ENCODE data around the gene UBE2R2.
A peak's percentile ranks its signal among the peaks of the same experiment; 100 is the strongest.

Gene UBE2R2

GRCh38 chr9:33885948-33886347, 69.0 kb downstream of the UBE2R2 start:
- no peak for DNase-seq

DNA sequence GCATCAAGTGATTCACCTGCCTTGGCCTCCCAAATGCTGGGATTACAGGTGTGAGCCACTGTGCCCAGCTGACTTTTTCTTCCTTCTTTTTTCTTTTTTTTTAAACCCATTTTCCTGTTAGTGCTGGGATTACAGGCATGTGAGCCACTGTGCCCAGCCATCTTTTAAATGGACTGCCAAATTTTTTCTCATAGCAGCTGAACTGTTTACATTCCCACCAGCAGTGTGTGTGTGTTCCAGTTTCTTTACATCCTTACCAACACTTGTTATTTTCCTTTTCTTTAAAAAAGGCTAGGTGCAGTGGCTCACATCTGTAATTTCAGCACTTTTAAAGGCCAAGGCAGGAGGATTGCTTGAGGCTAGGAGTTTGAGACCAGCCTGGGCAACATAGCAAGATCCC, 76.9 kb downstream of the UBE2R2 start:
- no peak for DNase-seq

DNA sequence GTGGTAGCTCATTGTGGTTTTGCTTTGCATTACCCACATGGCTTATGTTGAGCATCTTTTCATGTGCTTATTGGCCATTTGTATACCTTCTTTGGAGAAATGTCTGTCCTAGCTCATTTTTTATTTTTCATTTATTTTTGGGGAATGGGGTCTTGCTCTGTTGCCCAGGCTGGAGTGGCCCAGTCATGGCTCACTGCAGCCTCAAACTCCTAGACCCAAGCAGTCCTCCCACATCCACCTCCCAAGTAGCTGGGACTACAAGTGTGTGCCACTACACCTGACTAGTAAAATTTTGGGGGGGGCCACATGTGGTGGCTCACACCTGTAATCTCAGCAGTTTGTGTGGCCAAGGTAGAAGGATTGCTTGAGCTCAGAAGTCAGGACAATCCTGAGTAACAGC, 77.4 kb downstream of the UBE2R2 start:
- DNase-seq = no peak

DNA sequence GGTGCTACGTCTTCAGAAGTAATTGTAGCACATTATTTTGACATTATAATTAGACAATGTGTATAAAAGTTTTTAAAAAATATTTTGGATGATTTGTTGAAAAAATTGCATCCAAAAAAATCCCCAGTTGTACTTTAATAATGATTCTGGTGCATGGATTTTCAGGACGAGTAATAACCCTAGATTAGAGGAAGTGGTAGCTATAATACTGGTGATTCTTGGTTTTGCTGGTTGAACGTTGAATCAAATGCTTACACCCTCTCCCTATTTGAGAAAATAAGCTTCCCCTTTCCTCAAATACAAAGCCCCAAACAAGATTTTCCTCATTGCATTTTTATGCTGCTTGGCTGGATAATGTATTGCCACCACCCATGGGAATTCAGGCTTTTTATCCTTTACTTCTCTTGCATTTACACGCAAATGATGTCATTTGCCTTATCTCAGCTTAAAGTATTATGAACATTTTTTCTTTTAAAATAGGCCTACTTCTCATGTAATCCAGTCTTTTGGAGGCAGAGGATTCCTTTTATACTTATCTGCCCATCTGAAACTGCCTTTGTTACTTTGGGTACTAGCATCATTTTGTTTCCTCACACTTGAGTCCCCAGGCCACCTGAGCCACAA, 86.3 kb downstream of the UBE2R2 start:
- no peak for DNase-seq

GRCh38 chr9:33905137-33905536, 88.2 kb downstream of the UBE2R2 start:
- no peak for DNase-seq

DNA sequence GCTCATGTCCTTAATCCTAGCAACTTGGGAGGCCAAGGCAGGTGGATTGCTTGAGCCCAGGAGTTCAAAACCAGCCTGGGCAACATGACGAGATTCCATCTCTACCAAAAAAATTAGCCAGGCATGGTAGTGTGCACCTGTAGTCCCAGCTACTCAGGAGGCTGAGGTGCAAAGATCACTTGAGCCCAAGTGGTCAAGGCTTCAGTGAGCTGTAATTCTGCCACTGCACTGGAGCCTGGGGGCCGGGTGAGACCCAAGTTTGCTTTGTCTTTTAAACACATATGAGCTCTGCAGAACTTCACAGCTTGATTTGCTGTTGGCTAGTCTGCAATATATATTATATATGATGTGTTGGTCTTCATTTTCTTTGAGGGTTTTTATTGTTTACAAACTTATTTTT, 89.8 kb downstream of the UBE2R2 start:
- DNase-seq = no peak

GRCh38 chr9:33907347-33907746, 90.4 kb downstream of the UBE2R2 start:
- DNase-seq = no peak

- DNase-seq = no peak
These were observed 91.2 kb downstream of the UBE2R2 start for GRCh38 chr9:33908114-33908513.

GRCh38 chr9:33908749-33909148, 91.8 kb downstream of the UBE2R2 start:
- DNase-seq = no peak

GRCh38 chr9:33913541-33913940, 96.6 kb downstream of the UBE2R2 start:
- DNase-seq = no peak

- no peak for DNase-seq
These were observed 98.1 kb downstream of the UBE2R2 start for GRCh38 chr9:33914887-33915628.

- no peak for DNase-seq
These were observed 100.1 kb downstream of the UBE2R2 start for GRCh38 chr9:33917036-33917435.

DNA sequence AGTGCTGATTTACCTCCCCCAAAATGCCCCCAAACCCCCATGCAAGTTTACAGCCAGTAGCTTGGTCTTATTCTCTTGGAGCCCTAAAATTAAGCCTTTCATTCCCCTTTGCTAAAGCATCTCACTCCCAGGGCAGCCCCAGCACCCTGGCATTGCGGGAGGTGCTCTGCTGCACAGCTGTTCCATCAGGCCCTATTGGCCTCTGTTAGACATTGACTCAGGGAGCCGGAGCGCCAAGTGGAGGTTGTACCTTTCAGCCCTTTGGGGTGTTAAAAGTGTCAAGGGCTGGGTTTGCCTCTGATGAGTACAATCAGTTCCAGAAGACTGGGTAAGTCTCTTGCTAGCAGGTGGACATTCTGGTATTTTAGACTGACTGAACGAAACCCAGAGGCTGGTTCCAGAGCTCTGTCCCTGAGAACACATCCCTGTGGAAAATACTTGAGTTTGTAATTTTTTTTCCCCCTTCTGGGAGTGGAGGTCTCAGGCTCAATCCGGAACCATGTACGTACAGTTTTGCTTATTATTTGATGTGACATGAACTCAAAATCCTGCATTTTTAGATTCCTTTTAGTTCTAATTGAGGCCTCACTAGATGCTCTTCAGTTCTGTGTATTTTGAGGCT, 102.4 kb downstream of the UBE2R2 start:
- DNase-seq = no peak

GRCh38 chr9:33921967-33922895, 105.3 kb downstream of the UBE2R2 start:
- peak; percentile 27 for DNase-seq

DNA sequence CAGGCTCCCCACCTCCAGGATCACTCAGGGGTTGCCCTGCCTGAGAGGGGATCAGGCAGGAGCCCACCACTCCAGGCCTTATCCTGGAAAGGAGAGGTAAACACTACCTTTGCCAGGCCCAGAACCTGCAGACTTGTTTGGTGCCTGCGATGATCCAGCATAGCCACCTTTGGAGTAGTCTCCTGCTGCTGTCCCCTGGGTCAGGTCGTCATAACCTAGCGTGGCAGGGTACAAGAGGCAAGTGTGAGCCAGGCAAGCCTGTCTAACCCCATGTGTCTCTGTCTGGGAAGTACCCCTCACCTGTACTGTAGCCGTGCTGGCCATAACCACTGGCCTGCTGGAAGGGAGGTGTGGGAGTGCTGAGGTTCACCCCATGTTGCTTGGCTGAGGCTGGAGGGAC, 106.1 kb downstream of the UBE2R2 start:
- no peak for DNase-seq

DNA sequence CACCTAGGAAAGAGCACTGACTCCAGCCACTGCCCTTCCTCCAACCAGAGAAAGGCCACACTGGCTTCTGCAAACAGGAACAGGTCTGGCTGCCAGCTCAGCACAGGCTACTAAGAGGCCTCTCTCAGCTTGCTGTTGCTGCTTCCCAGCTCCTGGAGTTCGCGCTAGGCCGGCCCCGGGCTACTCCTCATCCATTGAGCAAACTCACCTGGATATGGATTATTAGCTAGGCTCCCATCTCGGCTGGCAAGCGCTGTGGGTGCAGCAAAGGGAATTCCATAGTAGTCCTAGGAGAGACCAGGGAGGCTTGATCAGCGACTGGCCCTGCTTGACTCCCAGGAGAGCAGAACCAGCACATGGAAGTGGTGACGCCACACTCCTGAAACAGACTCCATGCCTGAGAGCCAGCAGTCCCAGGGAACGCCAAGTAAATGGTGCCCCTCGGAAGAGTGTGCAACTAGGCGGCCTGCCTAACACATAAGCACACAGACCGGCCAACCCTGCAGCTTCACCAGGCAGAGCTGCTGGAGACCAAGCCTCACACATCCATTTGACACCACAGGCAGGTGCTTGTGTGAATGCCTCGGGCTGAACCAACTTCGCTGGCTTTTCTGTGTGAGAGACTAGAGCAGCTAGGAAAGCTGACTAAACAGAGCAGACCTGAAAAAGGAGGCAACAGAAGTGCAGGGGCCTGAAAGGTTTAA, 107.2 kb downstream of the UBE2R2 start:
- DNase-seq = no peak

- peak; percentile 33 for DNase-seq
These were observed 108.2 kb downstream of the UBE2R2 start for GRCh38 chr9:33924978-33925797.

DNA sequence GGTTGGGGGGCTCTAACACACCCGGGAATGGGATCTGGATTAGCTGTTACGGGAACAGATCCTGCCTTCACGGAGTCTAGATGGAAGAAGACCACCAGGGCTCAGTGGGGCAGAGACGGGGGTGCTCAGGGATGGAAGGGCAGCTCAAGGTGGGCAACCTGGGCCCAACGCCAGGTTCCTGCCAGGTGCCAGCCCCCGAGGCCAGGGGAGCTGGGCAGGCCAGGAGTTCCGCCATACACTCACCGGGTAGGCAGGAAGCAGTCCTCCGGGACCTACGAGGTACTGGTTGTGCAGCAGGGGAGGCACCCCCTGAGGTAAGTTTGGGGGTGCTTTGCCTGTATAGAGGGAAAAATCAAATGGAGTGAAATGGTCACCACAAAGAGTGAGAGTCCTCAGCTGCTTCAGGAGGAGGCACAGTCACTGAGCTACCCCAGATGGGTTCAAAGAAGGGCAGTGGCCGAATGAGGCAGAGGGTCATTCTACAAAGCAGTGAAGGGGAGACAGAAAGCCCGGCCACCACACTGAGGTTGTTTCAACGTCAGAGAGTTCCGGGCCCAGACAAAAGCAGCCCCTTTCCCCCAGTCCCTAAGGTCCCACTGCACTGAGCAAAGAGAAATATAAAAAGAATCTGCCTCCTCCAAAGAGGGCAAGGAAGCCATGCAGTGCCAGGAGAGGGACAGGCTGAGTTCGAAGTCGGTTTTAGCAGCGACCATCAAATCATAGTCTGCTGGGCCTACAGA, 110.0 kb downstream of the UBE2R2 start:
- DNase-seq = no peak

- no peak for DNase-seq
These were observed 110.7 kb downstream of the UBE2R2 start for GRCh38 chr9:33927694-33928093.

DNA sequence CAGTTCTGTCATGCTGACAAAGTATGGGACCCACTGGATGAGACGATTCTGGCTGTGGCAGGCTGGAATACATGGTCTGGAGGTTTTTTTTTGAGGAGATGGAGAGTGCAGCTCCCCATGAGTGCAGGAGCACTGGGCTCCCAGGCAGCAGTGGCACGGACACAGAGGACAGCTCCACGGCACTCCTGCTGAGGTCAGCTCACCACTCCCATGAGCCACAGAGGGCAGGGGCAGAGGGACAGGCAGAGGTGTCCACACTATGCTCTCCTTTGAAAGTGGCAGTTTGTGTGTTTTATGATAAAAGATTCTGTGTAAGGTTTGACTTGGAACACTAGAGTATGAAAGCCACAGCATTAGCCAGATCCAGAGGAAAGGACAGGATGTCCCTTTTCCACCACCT, 114.4 kb downstream of the UBE2R2 start:
- DNase-seq = no peak

Measured in activated CD4-positive, alpha-beta T cell treated with anti-CD3 and anti-CD28 coated beads, Interleukin-2, amount 50 U/mL, for 16 hours (primary cell).